GM12878 (cell line): ENCODE results near the gene PTPN14. TPM values are rescaled to one million over a fixed set of nuclear protein-coding genes. Genes with fewer than 3 reads are reported as not detected.

Experiments used
- ATAC-seq: fragments of 200-7000 bp; cut with Tn5 transposase; 3 replicates; pipeline ENCODE4 v1.9.1; 2020; ENCODE audit warnings: mild to moderate bottlenecking, moderate library complexity
- BruUV-seq: library from RNA; stranded (reverse); fragments of 400-500 nt; replicated peaks from 2 replicates; lab custom pipeline; 2021; lab: Mats Ljungman, UMichigan
- CTCF ChIA-PET: fragments of 300-600 bp; sonication (Branson Sonifier 250); formaldehyde crosslinking; extraction: SDS; loops from one replicate; lab custom pipeline; 2021; ENCODE audit warnings: inconsistent platforms; lab: Yijun Ruan, JAX
- POLR2A ChIA-PET: fragments of 350-600 bp; formaldehyde crosslinking; extraction: SDS; loops from one replicate; lab custom pipeline; 2021; ENCODE audit warnings: inconsistent platforms; lab: Charles Lee
- RAD21 ChIA-PET: fragments of 300-600 bp; sonication (Branson Sonifier 250); formaldehyde crosslinking; loops from one replicate; lab custom pipeline; 2023; ENCODE audit warnings: antibody characterized with exemption; ENCODE audit not compliant: unreplicated experiment; lab: Charles Lee
- SMC1A ChIA-PET: fragments of 300-600 bp; sonication (Branson Sonifier 250); formaldehyde crosslinking; loops from one replicate; lab custom pipeline; 2023; ENCODE audit not compliant: unreplicated experiment, uncharacterized antibody; lab: Charles Lee
- DNase-seq: peaks from one replicate; pipeline ENCODE4 v3.0.0-alpha.2; 2011; ENCODE audit warnings: low read depth, low spot score
- FAIRE-seq: peaks from 3 replicates; lab custom pipeline; 2011; peaks lifted over from hg19 to GRCh38; lab: Jason Lieb, UNC
- H2AFZ ChIP-seq: 2 replicates; pipeline ENCODE4 v1.6.0; 2011; ENCODE audit warnings: low read depth, low read length, control low read depth; ENCODE audit not compliant: control insufficient read depth
- H3K27ac ChIP-seq: 2 replicates; pipeline ENCODE4 v1.5.1; 2011; ENCODE audit warnings: control low read depth; ENCODE audit not compliant: control insufficient read depth, insufficient read depth
- H3K27me3 ChIP-seq, 2 experiments: replicated peaks in 1 of 2; 2 replicates each; pipeline versions ENCODE4 v1.6.0 to v1.6.1; 2011; ENCODE audit warnings: low read length in 1 of 2; ENCODE audit not compliant: control insufficient read depth in 2 of 2, insufficient read depth in 2 of 2
- H3K36me3 ChIP-seq, 2 experiments: 2 replicates each; pipeline ENCODE4 v1.5.1; 2011; ENCODE audit warnings: low read length in 1 of 2; ENCODE audit not compliant: control insufficient read depth in 2 of 2, insufficient read depth in 2 of 2
- H3K4me1 ChIP-seq: 2 replicates; pipeline ENCODE4 v1.6.1; 2011; ENCODE audit warnings: mild to moderate bottlenecking, low read length, moderate library complexity, mixed read lengths; ENCODE audit not compliant: control insufficient read depth, insufficient read depth
- H3K4me2 ChIP-seq: 2 replicates; pipeline ENCODE4 v1.6.0; 2011; ENCODE audit warnings: control low read depth; ENCODE audit not compliant: control insufficient read depth, insufficient read depth
- H3K4me3 ChIP-seq: fragments of 200-600 bp; sonication (generic); 2 replicates; pipeline ENCODE4 v1.5.1; 2016
- H3K79me2 ChIP-seq: 2 replicates; pipeline ENCODE4 v1.6.0; 2011; ENCODE audit warnings: low read length; ENCODE audit not compliant: control insufficient read depth, insufficient read depth
- H3K9ac ChIP-seq: 2 replicates; pipeline ENCODE4 v1.8.0; 2011; ENCODE audit warnings: low read length, control low read depth, mixed read lengths; ENCODE audit not compliant: control insufficient read depth, insufficient read depth
- H3K9me3 ChIP-seq: replicated peaks from 3 replicates; pipeline ENCODE4 v1.5.1; 2011; ENCODE audit warnings: mild to moderate bottlenecking, low read length; ENCODE audit not compliant: control insufficient read depth, insufficient read depth
- H4K20me1 ChIP-seq: 2 replicates; pipeline ENCODE4 v1.6.0; 2011; ENCODE audit not compliant: control insufficient read depth, insufficient read depth
- E4F1 ChIP-seq: fragments of 450-650 bp; IDR thresholded peaks from 2 replicates; pipeline ENCODE4 v1.6.1; 2018; ENCODE audit warnings: borderline replicate concordance, mild to moderate bottlenecking; ENCODE audit not compliant: partially characterized antibody
- IRF5 ChIP-seq: fragments of 450-650 bp; IDR thresholded peaks from 2 replicates; pipeline ENCODE4 v1.6.1; 2017; ENCODE audit warnings: borderline replicate concordance
- JUNB ChIP-seq: IDR thresholded peaks from 2 replicates; pipeline ENCODE4 v1.6.1; 2016; ENCODE audit warnings: antibody characterized with exemption, mild to moderate bottlenecking
- NFYA ChIP-seq: IDR thresholded peaks from 2 replicates; pipeline ENCODE4 v1.6.1; 2011; ENCODE audit warnings: low read depth, mild to moderate bottlenecking, low read length, improper control_type of control experiment, borderline replicate concordance
- NRF1 ChIP-seq: conservative IDR thresholded peaks from 2 replicates; pipeline ENCODE4 v1.6.1; 2011; ENCODE audit warnings: mild to moderate bottlenecking, low read depth, low read length, improper control_type of control experiment
- POLR2AphosphoS2 ChIP-seq: IDR thresholded peaks from 2 replicates; pipeline ENCODE4 v1.6.1; 2011; ENCODE audit warnings: low read depth, mild to moderate bottlenecking, low read length, improper control_type of control experiment, moderate library complexity
- RAD51 ChIP-seq: fragments of 450-650 bp; IDR thresholded peaks from 2 replicates; pipeline ENCODE4 v1.6.1; 2016; ENCODE audit warnings: moderate library complexity, mild to moderate bottlenecking, inconsistent platforms
- SRF ChIP-seq, 2 experiments: IDR thresholded peaks; 2 replicates each; pipeline ENCODE4 v1.6.1; 2011; ENCODE audit warnings: low read depth in 2 of 2, low read length in 2 of 2, mild to moderate bottlenecking in 1 of 2, moderate library complexity in 1 of 2
- STAT3 ChIP-seq: IDR thresholded peaks from 2 replicates; pipeline ENCODE4 v1.6.1; 2011; ENCODE audit warnings: low read depth, low read length, improper control_type of control experiment
- YBX1 ChIP-seq: fragments of 450-650 bp; IDR thresholded peaks from 2 replicates; pipeline ENCODE4 v1.6.1; 2016; ENCODE audit warnings: antibody characterized with exemption
- ZNF622 ChIP-seq: fragments of 450-650 bp; IDR thresholded peaks from 2 replicates; pipeline ENCODE4 v1.6.1; 2017; ENCODE audit warnings: mild to moderate bottlenecking, inconsistent platforms
- WGBS: methylation state at CpG from one replicate; pipeline ENCODE4 v1.1.6; 2016; ENCODE audit warnings: low lambda C conversion rate; ENCODE audit not compliant: insufficient replicate concordance, insufficient coverage; ENCODE audit errors: missing lambda C conversion rate; 5-methylcytosine and 5-hydroxymethylcytosine counted together
- in situ Hi-C: fragments of 300-500 bp; cut with MboI; formaldehyde crosslinking; loops from 9 replicates; pipeline ENCODE4 v1.14.3; 2018; ENCODE audit warnings: mixed read lengths
- intact Hi-C: fragments of 100-400 bp; cut with micrococcal nuclease; formaldehyde crosslinking; loops from one replicate; pipeline ENCODE4 v1.14.2; 2022; ENCODE audit not compliant: unreplicated experiment
- polyA plus RNA-seq, 11 experiments: library from polyadenylated mRNA; depleted of rRNA in 4 of 11; unstranded in 6 of 11; stranded (reverse) in 5 of 11; fragments of >200 nt; fragmentation: Nextera tagmentation in 4 of 11; fragmentation: Illumina TruSeq in 1 of 11; extraction: Ambion mirVana in 4 of 11; extraction: Trizol in 1 of 11; gene quantifications; 1 replicate in 1 of 11; 2 replicates in 10 of 11; pipeline versions ENCODE4 v1.2.1 to v1.2.3, GENCODE V29; 2011 to 2016; ENCODE audit warnings: inconsistent platforms in 2 of 11, missing spikeins in 2 of 11, low read depth in 1 of 11
- total RNA-seq, 4 experiments: library from RNA; depleted of rRNA in 3 of 4; stranded (reverse); fragments of >200 nt in 3 of 4; fragmentation: Illumina TruSeq in 1 of 4; extraction: Trizol in 1 of 4; gene quantifications; 2 replicates each; pipeline versions ENCODE4 v1.2.1 to v1.2.3, GENCODE V29; 2013 to 2021
- TF ChIP-seq, protein P1 (sequence below): IDR thresholded peaks from 2 replicates; pipeline ENCODE4 v1.6.1; 2011; ENCODE audit warnings: low read depth, low read length, improper control_type of control experiment, borderline replicate concordance
- TF ChIP-seq, protein P2 (sequence below): fragments of 150-350 bp; IDR thresholded peaks from 2 replicates; pipeline ENCODE4 v1.6.1; 2014; ENCODE audit warnings: mild to moderate bottlenecking, low read depth, low read length

The PTPN14 gene
- total and polyA plus RNA-seq, 10 of the 15 experiments (the other 5 are each of a cell fraction or from before 2014, with no cell fraction given) = 0.05 to 5.1 (median 0.44) TPM

GRCh38 chr1:214473387-214473786 is 78.0 kb downstream of the PTPN14 start:
- 47% methylated on average over 1 of the region's 1 CpG for WGBS
- in situ Hi-C loops = no loop called here
- H3K4me2 ChIP-seq = no peak overlapping the region
- ChIA-PET SMC1A (interaction anchor here (1.1 to 7.5 kb wide), 13 partner anchors 9 to 112 kb away, joined by 3 to 30 read pairs (median 5); no protein-coding TSS in a partner anchor), POLR2A (interaction anchor here (0.6 to 1.0 kb wide), 2 partner anchors 35 to 53 kb away, joined by 3 read pairs; no protein-coding TSS in a partner anchor), RAD21 (interaction anchor here (1.2 to 2.4 kb wide), 4 partner anchors 15 to 112 kb away, joined by 3 to 7 read pairs (median 5); no protein-coding TSS in a partner anchor), CTCF (interaction anchor here (1.2 to 1.8 kb wide), 3 partner anchors 18 to 111 kb away, joined by 3 to 4 read pairs (median 3); no protein-coding TSS in a partner anchor)
- intact Hi-C loops = no loop called here
- no peaks in the 10 kb centered on the region for H3K4me1 ChIP-seq
- H3K9ac ChIP-seq = no peak overlapping the region
- no peaks in the 10 kb centered on the region for H3K79me2 ChIP-seq
- ATAC-seq (no peak), DNase-seq (no peak), FAIRE-seq (no peak)
- no peaks in the 10 kb centered on the region for H3K27me3 ChIP-seq
- H3K27ac ChIP-seq = no peak overlapping the region
- no peak overlapping the region for H3K4me3 ChIP-seq
- TF ChIP-seq JUNB = no peak
- TF ChIP-seq RAD51 = no peak
- no peak for TF ChIP-seq IRF5
- TF ChIP-seq, protein P1, sequence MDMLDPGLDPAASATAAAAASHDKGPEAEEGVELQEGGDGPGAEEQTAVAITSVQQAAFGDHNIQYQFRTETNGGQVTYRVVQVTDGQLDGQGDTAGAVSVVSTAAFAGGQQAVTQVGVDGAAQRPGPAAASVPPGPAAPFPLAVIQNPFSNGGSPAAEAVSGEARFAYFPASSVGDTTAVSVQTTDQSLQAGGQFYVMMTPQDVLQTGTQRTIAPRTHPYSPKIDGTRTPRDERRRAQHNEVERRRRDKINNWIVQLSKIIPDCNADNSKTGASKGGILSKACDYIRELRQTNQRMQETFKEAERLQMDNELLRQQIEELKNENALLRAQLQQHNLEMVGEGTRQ = no peak
- TF ChIP-seq POLR2AphosphoS2 = no peak
- TF ChIP-seq, protein P2, sequence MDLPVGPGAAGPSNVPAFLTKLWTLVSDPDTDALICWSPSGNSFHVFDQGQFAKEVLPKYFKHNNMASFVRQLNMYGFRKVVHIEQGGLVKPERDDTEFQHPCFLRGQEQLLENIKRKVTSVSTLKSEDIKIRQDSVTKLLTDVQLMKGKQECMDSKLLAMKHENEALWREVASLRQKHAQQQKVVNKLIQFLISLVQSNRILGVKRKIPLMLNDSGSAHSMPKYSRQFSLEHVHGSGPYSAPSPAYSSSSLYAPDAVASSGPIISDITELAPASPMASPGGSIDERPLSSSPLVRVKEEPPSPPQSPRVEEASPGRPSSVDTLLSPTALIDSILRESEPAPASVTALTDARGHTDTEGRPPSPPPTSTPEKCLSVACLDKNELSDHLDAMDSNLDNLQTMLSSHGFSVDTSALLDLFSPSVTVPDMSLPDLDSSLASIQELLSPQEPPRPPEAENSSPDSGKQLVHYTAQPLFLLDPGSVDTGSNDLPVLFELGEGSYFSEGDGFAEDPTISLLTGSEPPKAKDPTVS = no peak
- TF ChIP-seq YBX1 = no peak
- TF ChIP-seq SRF (IDR thresholded peaks at IDR 0.05; ENCODE audit: low read depth in 2 of 2, low read length in 2 of 2) = no peak
- TF ChIP-seq ZNF622 = no peak
- no peak for TF ChIP-seq E4F1
- TF ChIP-seq STAT3 = no peak
- no peak for TF ChIP-seq NFYA
- TF ChIP-seq NRF1 = no peak
- H2AFZ ChIP-seq = no peak overlapping the region
- no peaks in the 10 kb centered on the region for H4K20me1 ChIP-seq
- H3K36me3 ChIP-seq = no peaks in the 10 kb centered on the region
- no peaks in the 10 kb centered on the region for H3K9me3 ChIP-seq
- BruUV-seq = no TSS peak
